ENCODE results near the gene JUNB. TPM values are rescaled to one million over a fixed set of nuclear protein-coding genes. Genes with fewer than 3 reads are reported as not detected.

JUNB gene
- total and polyA plus RNA-seq, 7 donors, result 91.6 to 1,252 (median 249) TPM

GRCh38 chr19:12750851-12751250 is 40.4 kb upstream of the JUNB start:
- intact Hi-C loops (cut with DNase I), result no loop called here

GRCh38 chr19:12751635-12752034 is 39.7 kb upstream of the JUNB start, which contains the start of gene BEST2:
TSS of gene BEST2 (plus strand) at chr19:12751791. CDS start at chr19:12752593, 802 bp downstream.
- peaks cover 0 to 27% (median 6%) of the 10 kb centered on the region in 3 donors for H3K27me3 ChIP-seq
- H3K4me3 ChIP-seq, result no peak within 1 kb of the TSS
- H3K4me1 ChIP-seq, result no peaks in the 10 kb centered on the region
- no peak for DNase-seq
- 18 to 52% methylated on average over 14 of the region's 14 CpGs for WGBS, 2 donors
- H3K9me3 ChIP-seq, result peaks cover 0 to 3% (median 0%) of the 10 kb centered on the region in 4 donors
- H3K36me3 ChIP-seq, result peaks cover 0 to 15% (median 15%) of the 10 kb centered on the region in 4 donors
- no peak within 1 kb of the TSS for H3K27ac ChIP-seq
- intact Hi-C loops (cut with DNase I), result no loop called here
- TF ChIP-seq POLR2A (IDR thresholded peaks at IDR 0.05), result no peak
- no peak for TF ChIP-seq EP300 (IDR thresholded peaks at IDR 0.05)
- TF ChIP-seq CTCF (IDR thresholded peaks at IDR 0.05), result no peak
- TF ChIP-seq POLR2AphosphoS5 (IDR thresholded peaks at IDR 0.05), result no peak

More at GRCh38 chr19:12750851-12751250, 40.4 kb upstream of the JUNB start:
- WGBS, 2 donors, result 28 to 72% methylated on average over 9 of the region's 9 CpGs
- Histone ChIP-seq H3K4me1 (no peaks in the 10 kb centered on the region), H3K27me3 (peaks cover 0 to 27% (median 6%) of the 10 kb centered on the region in 3 donors), H3K4me3 (no peak overlapping the region), H3K27ac (no peak overlapping the region), H3K9me3 (peaks cover 0 to 3% (median 0%) of the 10 kb centered on the region in 4 donors), H3K36me3 (peaks cover 1 to 23% (median 22%) of the 10 kb centered on the region in 4 donors)
- no peak for DNase-seq
- TF ChIP-seq EP300 (IDR thresholded peaks at IDR 0.05) (no peak), CTCF (IDR thresholded peaks at IDR 0.05) (no peak), POLR2AphosphoS5 (IDR thresholded peaks at IDR 0.05) (no peak), POLR2A (IDR thresholded peaks at IDR 0.05) (no peak)

GRCh38 chr19:12752056-12752781 is 39.1 kb upstream of the JUNB start:
- no peak overlapping the region for H3K4me3 ChIP-seq
- TF ChIP-seq CTCF (IDR thresholded peaks at IDR 0.05) (no peak), EP300 (IDR thresholded peaks at IDR 0.05) (no peak), POLR2A (IDR thresholded peaks at IDR 0.05) (no peak), POLR2AphosphoS5 (IDR thresholded peaks at IDR 0.05) (no peak)
- intact Hi-C loops (cut with DNase I), result no loop called here
- peaks cover 0 to 3% (median 2%) of the 10 kb centered on the region in 4 donors for H3K4me1 ChIP-seq
- whole genome bisulfite sequencing, 2 donors, result 67 to 85% methylated on average over 23 of the region's 23 CpGs
- peaks cover 0 to 3% (median 0%) of the 10 kb centered on the region in 4 donors for H3K9me3 ChIP-seq
- peaks cover 0 to 10% (median 9%) of the 10 kb centered on the region in 4 donors for H3K36me3 ChIP-seq
- no peak overlapping the region for H3K27ac ChIP-seq
- no peak for DNase-seq
- H3K27me3 ChIP-seq, result peaks cover 0 to 27% (median 6%) of the 10 kb centered on the region in 3 donors

- Histone ChIP-seq H3K4me3 (no peak overlapping the region), H3K9me3 (no peaks in the 10 kb centered on the region), H3K4me1 (peaks cover 0 to 13% (median 9%) of the 10 kb centered on the region in 4 donors), H3K27ac (no peak overlapping the region), H3K27me3 (peaks cover 0 to 17% (median 6%) of the 10 kb centered on the region in 3 donors), H3K36me3 (no peaks in the 10 kb centered on the region)
- intact Hi-C loops (cut with DNase I), result no loop called here
- TF ChIP-seq POLR2AphosphoS5 (IDR thresholded peaks at IDR 0.05) (no peak), POLR2A (IDR thresholded peaks at IDR 0.05) (no peak), EP300 (IDR thresholded peaks at IDR 0.05) (no peak), CTCF (IDR thresholded peaks at IDR 0.05) (no peak)
- WGBS, 2 donors, result 72 to 78% methylated on average over 50 of the region's 50 CpGs
- DNase-seq, result no peak
Measured at GRCh38 chr19:12754465-12755196, 36.7 kb upstream of the JUNB start.

Measured in sigmoid colon (tissue), 7 donors.